ENCODE results near the gene FPR1. TPM values are rescaled to one million over a fixed set of nuclear protein-coding genes. Genes with fewer than 3 reads are reported as not detected.

Gene FPR1
- total and polyA plus RNA-seq, 8 donors, result 0.37 to 6.8 (median 1.1) TPM

DNA sequence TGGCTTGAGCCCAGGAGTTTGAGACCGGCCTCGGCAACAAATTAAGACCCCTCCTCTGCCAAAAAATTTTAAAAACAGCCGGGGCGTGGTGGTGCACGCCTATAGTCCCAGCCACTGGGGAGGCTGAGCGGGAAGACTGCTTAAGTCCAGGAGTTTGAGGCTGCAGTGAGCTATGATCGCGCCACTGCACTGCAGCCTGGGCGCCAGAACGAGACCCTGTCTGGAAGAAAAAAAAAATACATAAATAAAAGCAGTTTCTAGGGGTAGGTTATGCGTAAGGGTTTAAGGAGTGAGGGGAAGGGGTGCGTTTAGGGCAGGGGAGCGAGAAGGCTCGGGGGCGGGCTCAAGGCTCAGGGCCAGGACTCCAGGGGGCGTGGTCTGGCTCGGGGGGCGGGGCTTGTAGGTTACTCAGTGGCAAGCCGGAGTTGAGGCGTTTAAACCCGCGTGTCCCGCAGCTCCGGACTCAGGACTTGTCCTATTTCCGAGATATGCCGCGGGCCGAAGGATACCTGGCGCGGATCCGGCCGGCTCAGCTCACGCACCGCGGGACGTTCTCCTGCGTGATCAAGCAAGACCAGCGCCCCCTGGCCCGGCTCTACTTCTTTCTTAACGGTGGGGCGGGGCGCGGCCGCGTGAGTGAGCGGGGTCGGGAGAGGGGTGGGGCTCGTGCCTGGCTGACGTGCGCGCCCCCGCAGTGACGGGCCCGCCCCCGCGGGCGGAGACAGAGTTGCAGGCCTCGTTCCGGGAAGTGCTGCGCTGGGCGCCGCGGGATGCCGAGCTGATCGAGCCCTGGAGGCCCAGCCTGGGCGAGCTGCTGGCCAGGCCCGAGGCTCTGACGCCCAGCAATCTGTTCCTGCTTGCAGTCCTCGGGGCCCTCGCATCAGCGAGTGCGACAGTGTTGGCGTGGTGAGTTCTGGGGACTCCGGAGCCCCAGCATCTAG is 47.8 kb downstream of the FPR1 start:
- intact Hi-C loops (cut with DNase I), result no loop called here
- Histone ChIP-seq H3K4me3 (peak overlapping the region; percentile 41 to 66 (median 50)), H3K27ac (peak overlapping the region; percentile 61 to 90 (median 78)), H3K9me3 (no peaks in the 10 kb centered on the region), H3K27me3 (no peaks in the 10 kb centered on the region), H3K4me1 (peaks cover 0 to 7% (median 0%) of the 10 kb centered on the region in 3 donors), H3K36me3 (no peaks in the 10 kb centered on the region)
- ATAC-seq (peak; percentile 85 to 94 (median 91)), DNase-seq (peak; percentile 95 to 98 (median 96)), FAIRE-seq (no peak)
- TF ChIP-seq, protein P1, sequence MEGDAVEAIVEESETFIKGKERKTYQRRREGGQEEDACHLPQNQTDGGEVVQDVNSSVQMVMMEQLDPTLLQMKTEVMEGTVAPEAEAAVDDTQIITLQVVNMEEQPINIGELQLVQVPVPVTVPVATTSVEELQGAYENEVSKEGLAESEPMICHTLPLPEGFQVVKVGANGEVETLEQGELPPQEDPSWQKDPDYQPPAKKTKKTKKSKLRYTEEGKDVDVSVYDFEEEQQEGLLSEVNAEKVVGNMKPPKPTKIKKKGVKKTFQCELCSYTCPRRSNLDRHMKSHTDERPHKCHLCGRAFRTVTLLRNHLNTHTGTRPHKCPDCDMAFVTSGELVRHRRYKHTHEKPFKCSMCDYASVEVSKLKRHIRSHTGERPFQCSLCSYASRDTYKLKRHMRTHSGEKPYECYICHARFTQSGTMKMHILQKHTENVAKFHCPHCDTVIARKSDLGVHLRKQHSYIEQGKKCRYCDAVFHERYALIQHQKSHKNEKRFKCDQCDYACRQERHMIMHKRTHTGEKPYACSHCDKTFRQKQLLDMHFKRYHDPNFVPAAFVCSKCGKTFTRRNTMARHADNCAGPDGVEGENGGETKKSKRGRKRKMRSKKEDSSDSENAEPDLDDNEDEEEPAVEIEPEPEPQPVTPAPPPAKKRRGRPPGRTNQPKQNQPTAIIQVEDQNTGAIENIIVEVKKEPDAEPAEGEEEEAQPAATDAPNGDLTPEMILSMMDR (IDR thresholded peaks at IDR 0.05), result peak in 1 of 4 donors; percentile 8
- 1% methylated on average over 71 to 74 of the region's 74 CpGs for WGBS, 2 donors

DNA sequence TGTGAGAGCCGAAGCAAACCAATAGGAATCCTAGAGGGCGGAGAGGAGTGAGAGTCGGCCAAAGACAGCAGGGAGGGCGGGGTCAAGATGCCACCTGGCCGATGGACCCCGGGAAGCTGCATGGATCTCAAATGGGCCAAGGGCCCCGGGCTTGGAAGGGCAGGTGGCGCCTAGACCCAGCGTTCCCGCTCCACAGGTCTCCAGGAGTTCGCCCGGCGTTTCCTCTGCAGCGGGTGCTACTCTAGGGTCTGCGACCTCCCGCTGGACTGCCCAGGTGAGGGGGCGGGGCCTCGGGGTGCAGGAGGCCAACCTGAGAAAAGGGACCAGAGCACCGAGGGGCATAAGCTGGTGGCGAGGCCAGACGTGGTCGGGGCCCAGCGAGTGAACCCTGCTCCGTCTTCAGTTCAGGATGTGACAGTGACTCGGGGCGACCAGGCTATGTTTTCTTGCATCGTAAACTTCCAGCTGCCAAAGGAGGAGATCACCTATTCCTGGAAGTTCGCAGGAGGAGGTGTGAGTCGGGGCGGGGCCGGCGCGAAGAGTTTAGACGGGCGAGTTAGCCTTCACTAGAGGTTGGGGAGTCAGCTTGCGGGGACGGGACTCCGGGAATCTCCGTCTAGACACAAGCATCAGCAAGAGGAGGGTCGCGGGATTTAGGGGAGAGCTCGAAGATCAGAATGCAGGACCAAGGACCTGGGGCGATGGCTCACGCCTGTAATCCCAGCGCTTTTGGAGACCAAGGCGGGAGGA is 48.7 kb downstream of the FPR1 start:
- FAIRE-seq, result no peak
- no peaks in the 10 kb centered on the region for H3K27me3 ChIP-seq
- peak overlapping the region; percentile 61 to 90 (median 78) for H3K27ac ChIP-seq
- H3K36me3 ChIP-seq, result no peaks in the 10 kb centered on the region
- no peaks in the 10 kb centered on the region for H3K9me3 ChIP-seq
- H3K4me3 ChIP-seq, result peak overlapping the region; percentile 41 to 66 (median 50)
- 5 to 8% methylated on average over 45 to 46 of the region's 46 CpGs for WGBS, 2 donors
- peak; percentile 20 to 51 (median 34) for ATAC-seq
- intact Hi-C loops (cut with DNase I), result no loop called here
- peaks cover 0 to 7% (median 0%) of the 10 kb centered on the region in 3 donors for H3K4me1 ChIP-seq
- peak in 5 of 6 donors; percentile 64 to 77 (median 69) for DNase-seq
- TF ChIP-seq, protein P1 (IDR thresholded peaks at IDR 0.05), result no peak

DNA sequence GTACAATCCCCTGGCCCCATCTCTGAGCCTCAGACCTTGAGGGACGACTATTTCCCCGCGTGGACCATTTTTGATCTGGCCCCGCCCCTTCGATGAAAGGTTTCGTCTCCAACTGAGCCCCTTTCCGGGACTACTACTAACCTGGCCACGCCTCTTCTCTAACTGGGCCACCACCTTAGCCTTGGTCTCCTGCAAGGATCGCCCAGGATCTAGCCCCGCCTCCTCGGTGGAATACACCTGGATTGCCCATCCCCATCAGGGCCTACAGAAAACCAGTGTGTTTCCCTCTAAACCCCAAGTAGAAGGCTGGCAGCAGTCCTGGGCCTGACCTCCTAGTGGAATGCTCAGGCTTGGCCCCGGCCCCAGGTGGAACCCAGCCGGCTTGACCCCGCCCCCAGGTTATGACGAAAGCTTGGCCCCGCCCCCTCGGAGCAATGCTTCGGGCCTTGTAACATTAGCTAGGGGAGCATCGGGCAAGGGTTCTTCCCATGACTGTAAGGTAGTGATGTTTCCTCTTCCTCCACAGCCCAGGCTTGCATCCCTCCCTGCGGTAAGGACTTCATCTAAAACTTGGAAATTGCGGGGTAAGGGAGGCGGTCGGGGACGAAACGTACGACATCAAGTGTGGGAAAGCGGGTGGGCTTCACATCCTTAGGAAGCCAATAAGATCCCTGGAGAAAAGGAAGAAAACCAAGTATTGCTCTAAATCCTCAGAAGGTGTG is 49.4 kb downstream of the FPR1 start:
- 14 to 21% methylated on average over 27 of the region's 27 CpGs for WGBS, 2 donors
- TF ChIP-seq, protein P1 (IDR thresholded peaks at IDR 0.05), result no peak
- Histone ChIP-seq H3K27ac (peak overlapping the region; percentile 61 to 90 (median 78)), H3K27me3 (no peaks in the 10 kb centered on the region), H3K36me3 (no peaks in the 10 kb centered on the region), H3K4me1 (peaks cover 0 to 7% (median 0%) of the 10 kb centered on the region in 3 donors), H3K4me3 (peak overlapping the region; percentile 41 to 66 (median 50)), H3K9me3 (no peaks in the 10 kb centered on the region)
- ATAC-seq (peak; percentile 57 to 72 (median 61)), DNase-seq (peak; percentile 83 to 96 (median 92)), FAIRE-seq (no peak)
- intact Hi-C loops (cut with DNase I), result no loop called here

DNA sequence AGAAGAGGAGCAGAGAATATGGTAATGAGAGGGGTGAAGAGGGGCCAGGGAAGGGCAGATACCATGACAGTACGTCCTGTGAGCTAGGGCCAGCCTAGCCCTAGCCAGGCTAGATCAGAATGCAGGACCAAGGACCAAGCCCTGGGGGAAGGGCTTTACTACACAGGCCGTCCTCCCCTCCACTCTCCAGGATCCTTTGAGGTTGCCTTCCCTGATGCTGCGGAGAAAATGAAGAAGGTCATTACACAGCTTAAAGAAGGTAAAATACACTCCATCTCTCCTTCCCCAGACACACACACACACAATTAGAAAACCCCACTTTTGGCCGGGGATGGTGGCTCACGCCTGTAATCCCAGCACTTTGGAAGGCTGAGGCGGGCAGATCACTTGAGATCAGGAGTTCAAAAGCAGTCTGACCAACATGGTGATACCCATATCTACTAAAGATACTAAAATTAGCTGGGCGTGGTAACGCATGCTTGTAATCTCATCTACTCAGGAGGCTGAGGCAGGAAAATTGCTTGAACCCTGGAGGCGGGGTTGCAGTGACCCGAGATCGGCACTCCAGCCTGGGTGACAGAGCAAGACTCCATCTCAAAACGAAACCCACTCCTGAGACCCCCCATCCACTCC is 50.1 kb downstream of the FPR1 start:
- H3K27me3 ChIP-seq, result no peaks in the 10 kb centered on the region
- FAIRE-seq, result no peak
- intact Hi-C loops (cut with DNase I), result no loop called here
- no peak for ATAC-seq
- H3K4me3 ChIP-seq, result no peak overlapping the region
- TF ChIP-seq, protein P1 (IDR thresholded peaks at IDR 0.05), result no peak
- no peaks in the 10 kb centered on the region for H3K9me3 ChIP-seq
- DNase-seq, result no peak
- 72 to 80% methylated on average over 11 to 12 of the region's 12 CpGs for WGBS, 2 donors
- H3K27ac ChIP-seq, result peak overlapping the region; percentile 61 to 90 (median 78)
- peaks cover 0 to 7% (median 0%) of the 10 kb centered on the region in 3 donors for H3K4me1 ChIP-seq
- no peaks in the 10 kb centered on the region for H3K36me3 ChIP-seq
